PC-3 (cell line): ENCODE results near the gene GLB1L. TPM values are rescaled to one million over a fixed set of nuclear protein-coding genes. Genes with fewer than 3 reads are reported as not detected.
"Not testable (repeated sequence)": the region's sequence is repeated elsewhere in the genome, so short reads cannot be mapped to it uniquely, and the experiment has no call there.

Source experiments
- ATAC-seq: fragments of 200-7000 bp; cut with Tn5 transposase; 2 replicates; pipeline ENCODE4 v1.9.1; 2020; ENCODE audit warnings: mild to moderate bottlenecking, moderate library complexity
- BruUV-seq: library from RNA; stranded (reverse); fragments of 400-500 nt; replicated peaks from 2 replicates; lab custom pipeline; 2021; lab: Mats Ljungman, UMichigan
- CTCF ChIA-PET: fragments of 300-600 bp; sonication (Branson Sonifier 250); formaldehyde crosslinking; loops from one replicate; lab custom pipeline; 2022; ENCODE audit warnings: antibody characterized with exemption; lab: Charles Lee
- POLR2A ChIA-PET: fragments of 300-600 bp; sonication (Branson Sonifier 250); formaldehyde crosslinking; loops from one replicate; lab custom pipeline; 2022; ENCODE audit warnings: antibody characterized with exemption; ENCODE audit not compliant: unreplicated experiment; lab: Charles Lee
- DNase-seq: peaks from one replicate; pipeline ENCODE4 v3.0.0-alpha.2; 2015
- H2AFZ ChIP-seq: fragments of 300-600 bp; sonication (generic); 2 replicates; pipeline ENCODE4 v1.6.0; 2016; ENCODE audit warnings: antibody characterized with exemption, low read length
- H3F3A ChIP-seq: fragments of 300-600 bp; sonication (generic); one replicate; pipeline ENCODE4 v1.6.0; 2017; ENCODE audit warnings: antibody characterized with exemption, low read length, control low read depth, mild to moderate bottlenecking; ENCODE audit not compliant: unreplicated experiment
- H3K27ac ChIP-seq: fragments of 300-600 bp; sonication (generic); 2 replicates; pipeline ENCODE4 v1.5.1; 2016; ENCODE audit warnings: mild to moderate bottlenecking, low read length
- H3K27me3 ChIP-seq: fragments of 300-600 bp; sonication (generic); 2 replicates; pipeline ENCODE4 v1.6.1; 2016; ENCODE audit warnings: low read length, mixed read lengths
- H3K36me3 ChIP-seq: fragments of 300-600 bp; sonication (generic); 2 replicates; pipeline ENCODE4 v1.6.1; 2016; ENCODE audit warnings: low read depth, mixed run types, low read length, mixed read lengths
- H3K4me1 ChIP-seq: fragments of 300-600 bp; sonication (generic); 2 replicates; pipeline ENCODE4 v1.5.1; 2016; ENCODE audit warnings: low read length; ENCODE audit not compliant: insufficient read depth
- H3K4me2 ChIP-seq: fragments of 300-600 bp; sonication (generic); 2 replicates; pipeline ENCODE4 v1.6.0; 2016; ENCODE audit warnings: low read length
- H3K4me3 ChIP-seq: fragments of 300-600 bp; sonication (generic); 2 replicates; pipeline ENCODE4 v1.5.1; 2016; ENCODE audit warnings: mild to moderate bottlenecking, low read length, mixed read lengths
- H3K79me2 ChIP-seq: fragments of 300-600 bp; sonication (generic); 2 replicates; pipeline ENCODE4 v1.6.1; 2017; ENCODE audit warnings: low read length, mixed read lengths
- H3K9ac ChIP-seq: fragments of 300-600 bp; sonication (generic); 2 replicates; pipeline ENCODE4 v1.6.0; 2016; ENCODE audit warnings: mild to moderate bottlenecking, low read length
- H3K9me2 ChIP-seq: fragments of 300-600 bp; sonication (generic); replicated peaks from 2 replicates; pipeline ENCODE4 v1.6.1; 2016; ENCODE audit warnings: mixed run types, low read length, mixed read lengths
- H3K9me3 ChIP-seq: fragments of 300-600 bp; sonication (generic); 2 replicates; pipeline ENCODE4 v1.6.1; 2016; ENCODE audit warnings: low read length, mixed read lengths
- H4K20me1 ChIP-seq: fragments of 300-600 bp; sonication (generic); 2 replicates; pipeline ENCODE4 v1.6.1; 2016; ENCODE audit warnings: low read length, mixed read lengths
- EZH2 ChIP-seq: fragments of 300-600 bp; sonication (generic); IDR thresholded peaks from one replicate; pipeline ENCODE4 v1.6.1; 2017; ENCODE audit warnings: antibody characterized with exemption, mild to moderate bottlenecking, low read length; ENCODE audit not compliant: unreplicated experiment
- EZH2phosphoT487 ChIP-seq: fragments of 300-600 bp; sonication (generic); IDR thresholded peaks from 2 replicates; pipeline ENCODE4 v1.6.1; 2018; ENCODE audit warnings: mild to moderate bottlenecking, antibody characterized with exemption, low read length, borderline replicate concordance
- intact Hi-C: fragments of 100-400 bp; cut with micrococcal nuclease; formaldehyde crosslinking; loops from 2 replicates; pipeline ENCODE4 v1.9.0; 2023
- total RNA-seq: library from RNA; depleted of rRNA; stranded (reverse); fragments of >200 nt; gene quantifications from 2 replicates; pipeline ENCODE4 v1.2.3, GENCODE V29; 2014
- TF ChIP-seq, protein P1 (sequence below): fragments of 300-600 bp; sonication (generic); conservative IDR thresholded peaks from 2 replicates; pipeline ENCODE4 v1.5.1; 2017; ENCODE audit warnings: antibody characterized with exemption, low read depth, mild to moderate bottlenecking, low read length

GLB1L gene
- total RNA-seq, 1 experiment from 2014 or later: 6.0 TPM

DNA sequence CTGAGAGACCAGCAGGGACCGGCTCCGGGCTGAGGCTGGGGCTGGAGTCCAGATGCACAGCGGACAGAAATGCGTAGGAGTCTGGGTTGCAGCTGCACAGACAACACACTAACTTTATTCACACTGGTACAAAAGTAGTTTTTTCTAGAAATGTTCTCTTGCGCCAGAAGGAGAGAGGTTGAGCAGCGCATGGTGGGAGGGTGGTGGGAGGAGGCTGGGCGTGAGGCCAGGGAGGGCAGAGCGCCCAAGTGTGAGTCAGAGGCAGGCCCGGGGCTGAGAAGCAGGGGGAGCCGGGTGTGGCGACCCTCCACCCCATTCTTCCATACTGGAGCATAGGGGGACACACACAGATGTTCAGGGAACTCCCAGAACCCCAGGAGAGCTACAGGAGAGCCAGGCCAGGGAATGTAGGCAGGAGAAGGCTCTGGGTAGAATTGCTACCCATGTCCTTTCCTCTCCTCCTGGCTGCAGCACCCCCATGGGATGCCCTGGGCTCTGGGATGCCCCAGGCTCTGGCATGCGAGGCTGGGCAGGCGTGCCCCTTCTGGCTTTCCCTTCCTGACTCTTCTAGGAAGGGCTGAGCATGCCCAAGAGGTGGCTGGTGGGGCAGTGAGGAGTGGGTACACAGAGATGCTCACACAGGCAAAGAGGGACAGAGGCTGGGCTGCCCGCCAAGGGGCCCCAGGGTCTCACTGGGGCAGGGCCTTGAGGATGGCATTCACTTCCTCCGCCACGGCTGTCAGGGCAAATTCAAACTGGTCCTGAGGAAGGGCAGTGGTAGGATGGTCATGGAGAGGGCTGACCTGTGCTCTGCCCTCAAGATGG, 44.5 kb upstream of the GLB1L start:
- Histone ChIP-seq H3K9me3 (no peaks in the 10 kb centered on the region), H3K27ac (no peak overlapping the region), H3K79me2 (no peaks in the 10 kb centered on the region), H3K9me2 (no peaks in the 10 kb centered on the region), H2AFZ (no peak overlapping the region), H3K9ac (no peak overlapping the region), H4K20me1 (no peaks in the 10 kb centered on the region), H3F3A (no peaks in the 10 kb centered on the region), H3K4me2 (peak overlapping the region; percentile 42), H3K27me3 (no peaks in the 10 kb centered on the region), H3K4me3 (no peak overlapping the region), H3K36me3 (peaks cover 3% of the 10 kb centered on the region; the same call in 1 of the 2 replicates), H3K4me1 (peaks cover 18% of the 10 kb centered on the region)
- peak; percentile 52 for ATAC-seq
- ChIA-PET POLR2A (no interaction called here), CTCF (no interaction called here)
- intact Hi-C loops: no loop called here
- TF ChIP-seq EZH2: no peak
- no peak for TF ChIP-seq EZH2phosphoT487
- TF ChIP-seq, protein P1, sequence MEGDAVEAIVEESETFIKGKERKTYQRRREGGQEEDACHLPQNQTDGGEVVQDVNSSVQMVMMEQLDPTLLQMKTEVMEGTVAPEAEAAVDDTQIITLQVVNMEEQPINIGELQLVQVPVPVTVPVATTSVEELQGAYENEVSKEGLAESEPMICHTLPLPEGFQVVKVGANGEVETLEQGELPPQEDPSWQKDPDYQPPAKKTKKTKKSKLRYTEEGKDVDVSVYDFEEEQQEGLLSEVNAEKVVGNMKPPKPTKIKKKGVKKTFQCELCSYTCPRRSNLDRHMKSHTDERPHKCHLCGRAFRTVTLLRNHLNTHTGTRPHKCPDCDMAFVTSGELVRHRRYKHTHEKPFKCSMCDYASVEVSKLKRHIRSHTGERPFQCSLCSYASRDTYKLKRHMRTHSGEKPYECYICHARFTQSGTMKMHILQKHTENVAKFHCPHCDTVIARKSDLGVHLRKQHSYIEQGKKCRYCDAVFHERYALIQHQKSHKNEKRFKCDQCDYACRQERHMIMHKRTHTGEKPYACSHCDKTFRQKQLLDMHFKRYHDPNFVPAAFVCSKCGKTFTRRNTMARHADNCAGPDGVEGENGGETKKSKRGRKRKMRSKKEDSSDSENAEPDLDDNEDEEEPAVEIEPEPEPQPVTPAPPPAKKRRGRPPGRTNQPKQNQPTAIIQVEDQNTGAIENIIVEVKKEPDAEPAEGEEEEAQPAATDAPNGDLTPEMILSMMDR: no peak
- BruUV-seq: no TSS peak
- DNase-seq: peak; percentile 72

DNA sequence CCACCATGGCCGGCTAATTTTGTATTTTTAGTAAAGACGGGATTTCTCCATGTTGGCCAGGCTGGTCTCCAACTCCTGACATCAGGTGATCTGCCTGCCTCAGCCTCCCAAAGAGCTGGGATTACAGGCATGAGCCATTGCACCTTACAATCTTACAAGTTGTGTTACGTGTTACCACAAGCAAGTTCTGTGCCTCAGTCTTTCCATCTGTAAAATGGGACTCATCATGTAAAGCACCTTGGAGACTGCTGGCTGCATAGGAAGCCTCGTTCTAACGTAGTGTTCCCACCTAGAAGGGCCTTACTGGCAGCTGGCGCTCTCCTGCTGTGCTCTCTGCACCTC, 43.9 kb upstream of the GLB1L start:
- H3K9me3 ChIP-seq: no peaks in the 10 kb centered on the region
- DNase-seq (no peak), ATAC-seq (no peak)
- POLR2A ChIA-PET: no interaction called here
- intact Hi-C loops: no loop called here
- H3F3A ChIP-seq: no peaks in the 10 kb centered on the region
- no TSS peak for BruUV-seq
- H3K79me2 ChIP-seq: no peaks in the 10 kb centered on the region
- no peak overlapping the region for H3K27ac ChIP-seq
- peak overlapping the region; percentile 42 for H3K4me2 ChIP-seq
- H2AFZ ChIP-seq: no peak overlapping the region
- no peak overlapping the region for H3K9ac ChIP-seq
- no peaks in the 10 kb centered on the region for H4K20me1 ChIP-seq
- H3K4me3 ChIP-seq: no peak overlapping the region
- CTCF ChIA-PET: no interaction called here
- H3K36me3 ChIP-seq: peaks cover 3% of the 10 kb centered on the region; the same call in 1 of the 2 replicates
- H3K27me3 ChIP-seq: no peaks in the 10 kb centered on the region
- no peaks in the 10 kb centered on the region for H3K9me2 ChIP-seq
- TF ChIP-seq EZH2phosphoT487 (no peak), EZH2 (no peak)
- TF ChIP-seq, protein P1: no peak
- peaks cover 14% of the 10 kb centered on the region for H3K4me1 ChIP-seq

DNA sequence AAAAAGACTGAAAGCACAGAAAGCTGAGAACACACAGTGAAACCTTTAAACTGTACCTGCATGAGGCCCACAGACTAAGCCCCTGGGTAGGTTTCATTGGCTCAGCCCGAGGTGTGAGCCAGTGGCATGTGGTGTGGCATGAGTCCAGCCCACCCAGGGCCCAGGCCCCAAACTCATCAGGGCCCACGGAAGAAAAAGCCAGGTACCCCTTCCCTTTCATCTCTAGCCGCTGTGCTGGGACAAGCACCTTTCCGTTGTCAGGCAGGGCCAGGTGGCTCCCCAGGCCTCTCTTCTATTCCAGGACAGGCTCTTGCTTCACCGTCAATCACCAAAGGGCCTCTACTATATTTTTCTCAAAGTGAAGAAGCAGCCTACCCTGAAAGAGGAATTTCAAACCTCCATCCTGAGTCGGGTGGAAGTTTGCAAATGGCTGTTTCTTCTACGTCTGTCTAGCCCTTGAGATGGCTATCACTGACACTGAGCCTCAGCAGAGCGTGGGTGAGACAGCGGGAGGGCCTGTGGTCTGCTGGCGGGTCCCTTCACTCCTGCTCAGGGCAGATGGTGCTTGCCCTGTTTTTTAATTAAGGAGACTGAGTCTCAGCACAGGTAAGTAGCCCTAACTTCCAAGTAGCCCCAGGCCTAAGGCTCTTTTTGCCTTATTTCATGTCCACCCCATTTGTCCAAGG, 42.5 kb upstream of the GLB1L start:
- Histone ChIP-seq H3K9me2 (no peaks in the 10 kb centered on the region), H3K27ac (no peak overlapping the region), H3K4me1 (peaks cover 11% of the 10 kb centered on the region), H3F3A (no peaks in the 10 kb centered on the region), H3K4me3 (no peak overlapping the region), H3K9ac (no peak overlapping the region), H3K36me3 (peaks cover 3% of the 10 kb centered on the region; the same call in 1 of the 2 replicates), H3K79me2 (no peaks in the 10 kb centered on the region), H3K9me3 (no peaks in the 10 kb centered on the region), H4K20me1 (no peaks in the 10 kb centered on the region), H2AFZ (no peak overlapping the region), H3K4me2 (no peak overlapping the region), H3K27me3 (no peaks in the 10 kb centered on the region)
- no peak for ATAC-seq
- CTCF ChIA-PET: no interaction called here
- TF ChIP-seq EZH2: no peak
- TF ChIP-seq, protein P1: no peak
- TF ChIP-seq EZH2phosphoT487: no peak
- POLR2A ChIA-PET: interaction anchor here (0.6 kb wide), 1 partner anchor 66 kb away, joined by 6 read pairs; no protein-coding TSS in a partner anchor
- intact Hi-C loops: no loop called here
- BruUV-seq: no TSS peak
- DNase-seq: no peak

DNA sequence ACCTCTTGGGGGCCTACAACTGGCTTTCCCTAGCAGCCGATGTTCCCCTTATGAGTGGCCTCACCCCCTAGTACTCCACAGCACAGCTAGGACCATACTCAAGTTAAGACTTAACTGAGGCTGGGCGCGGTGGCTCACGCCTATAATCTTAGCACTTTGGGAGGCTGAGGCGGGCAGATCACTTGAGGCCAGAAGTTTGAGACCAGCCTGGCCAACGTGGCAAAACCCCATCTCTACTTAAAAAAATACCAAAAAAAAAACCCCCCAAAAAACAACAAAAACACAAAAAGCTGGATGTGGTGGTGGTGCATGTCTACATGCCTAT, 41.8 kb upstream of the GLB1L start:
- POLR2A ChIA-PET, H3K27ac ChIP-seq, H3K36me3 ChIP-seq, H3K4me3 ChIP-seq, CTCF ChIA-PET, H3K9me3 ChIP-seq, H3F3A ChIP-seq, H2AFZ ChIP-seq, H3K79me2 ChIP-seq, H3K9ac ChIP-seq, intact Hi-C loops, H3K4me2 ChIP-seq, DNase-seq, H4K20me1 ChIP-seq, ATAC-seq, BruUV-seq, H3K9me2 ChIP-seq, H3K27me3 ChIP-seq: not testable (repeated sequence)
- peaks cover 11% of the 10 kb centered on the region for H3K4me1 ChIP-seq
